BE2C (cell line): ENCODE measurements around the gene ROBO3.

ENCODE experiments used
- DNase-seq: peaks from one replicate; pipeline ENCODE4 v3.0.0-alpha.2; 2020
- H3K27me3 ChIP-seq: fragments of 250-450 bp; sonication (Bioruptor Pico); 2 replicates; pipeline ENCODE4 v1.5.1; 2020; ENCODE audit warnings: mild to moderate bottlenecking
- H3K36me3 ChIP-seq: fragments of 250-450 bp; sonication (Bioruptor Pico); 2 replicates; pipeline ENCODE4 v1.5.1; 2020; ENCODE audit warnings: mild to moderate bottlenecking
- H3K4me1 ChIP-seq: fragments of 250-450 bp; sonication (Bioruptor Pico); 2 replicates; pipeline ENCODE4 v1.5.1; 2020
- H3K4me3 ChIP-seq: 2 replicates; pipeline ENCODE4 v1.5.1; 2011; ENCODE audit warnings: low read depth, low read length
- H3K9me3 ChIP-seq: fragments of 250-450 bp; sonication (Bioruptor Pico); 2 replicates; pipeline ENCODE4 v1.5.1; 2020
- TF ChIP-seq, protein P1 (sequence below): IDR thresholded peaks from 2 replicates; pipeline ENCODE4 v1.5.1; 2012; ENCODE audit warnings: mild to moderate bottlenecking, low read depth, low read length

Gene ROBO3

DNA sequence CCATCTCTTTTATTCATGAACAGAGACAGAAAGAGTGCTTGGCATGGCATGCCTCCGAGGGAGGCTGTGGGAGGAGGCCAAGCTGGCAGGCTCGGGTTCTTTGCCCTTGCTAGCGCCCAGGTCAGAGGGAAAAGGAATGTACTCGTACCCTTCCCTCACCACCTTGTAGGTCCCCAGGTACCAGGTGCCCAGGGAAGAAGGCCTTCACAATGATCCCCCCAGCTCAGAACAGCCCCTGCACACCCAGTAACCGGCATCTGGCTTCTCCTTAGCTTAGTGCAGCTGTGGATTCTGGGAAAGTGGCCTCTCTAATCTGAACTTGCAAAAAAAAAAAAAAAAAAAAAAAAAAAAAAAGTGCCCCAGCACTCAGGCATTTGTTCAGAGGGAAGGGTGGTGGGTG lies 55.1 kb downstream of the ROBO3 start:
- Histone ChIP-seq H3K4me1 (no peaks in the 10 kb centered on the region), H3K9me3 (no peaks in the 10 kb centered on the region; the same call in 1 of the 2 replicates), H3K36me3 (no peaks in the 10 kb centered on the region), H3K27me3 (peaks cover 13% of the 10 kb centered on the region), H3K4me3 (peak overlapping the region; percentile 31)
- TF ChIP-seq, protein P1, sequence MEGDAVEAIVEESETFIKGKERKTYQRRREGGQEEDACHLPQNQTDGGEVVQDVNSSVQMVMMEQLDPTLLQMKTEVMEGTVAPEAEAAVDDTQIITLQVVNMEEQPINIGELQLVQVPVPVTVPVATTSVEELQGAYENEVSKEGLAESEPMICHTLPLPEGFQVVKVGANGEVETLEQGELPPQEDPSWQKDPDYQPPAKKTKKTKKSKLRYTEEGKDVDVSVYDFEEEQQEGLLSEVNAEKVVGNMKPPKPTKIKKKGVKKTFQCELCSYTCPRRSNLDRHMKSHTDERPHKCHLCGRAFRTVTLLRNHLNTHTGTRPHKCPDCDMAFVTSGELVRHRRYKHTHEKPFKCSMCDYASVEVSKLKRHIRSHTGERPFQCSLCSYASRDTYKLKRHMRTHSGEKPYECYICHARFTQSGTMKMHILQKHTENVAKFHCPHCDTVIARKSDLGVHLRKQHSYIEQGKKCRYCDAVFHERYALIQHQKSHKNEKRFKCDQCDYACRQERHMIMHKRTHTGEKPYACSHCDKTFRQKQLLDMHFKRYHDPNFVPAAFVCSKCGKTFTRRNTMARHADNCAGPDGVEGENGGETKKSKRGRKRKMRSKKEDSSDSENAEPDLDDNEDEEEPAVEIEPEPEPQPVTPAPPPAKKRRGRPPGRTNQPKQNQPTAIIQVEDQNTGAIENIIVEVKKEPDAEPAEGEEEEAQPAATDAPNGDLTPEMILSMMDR = no peak
- no peak for DNase-seq

DNA sequence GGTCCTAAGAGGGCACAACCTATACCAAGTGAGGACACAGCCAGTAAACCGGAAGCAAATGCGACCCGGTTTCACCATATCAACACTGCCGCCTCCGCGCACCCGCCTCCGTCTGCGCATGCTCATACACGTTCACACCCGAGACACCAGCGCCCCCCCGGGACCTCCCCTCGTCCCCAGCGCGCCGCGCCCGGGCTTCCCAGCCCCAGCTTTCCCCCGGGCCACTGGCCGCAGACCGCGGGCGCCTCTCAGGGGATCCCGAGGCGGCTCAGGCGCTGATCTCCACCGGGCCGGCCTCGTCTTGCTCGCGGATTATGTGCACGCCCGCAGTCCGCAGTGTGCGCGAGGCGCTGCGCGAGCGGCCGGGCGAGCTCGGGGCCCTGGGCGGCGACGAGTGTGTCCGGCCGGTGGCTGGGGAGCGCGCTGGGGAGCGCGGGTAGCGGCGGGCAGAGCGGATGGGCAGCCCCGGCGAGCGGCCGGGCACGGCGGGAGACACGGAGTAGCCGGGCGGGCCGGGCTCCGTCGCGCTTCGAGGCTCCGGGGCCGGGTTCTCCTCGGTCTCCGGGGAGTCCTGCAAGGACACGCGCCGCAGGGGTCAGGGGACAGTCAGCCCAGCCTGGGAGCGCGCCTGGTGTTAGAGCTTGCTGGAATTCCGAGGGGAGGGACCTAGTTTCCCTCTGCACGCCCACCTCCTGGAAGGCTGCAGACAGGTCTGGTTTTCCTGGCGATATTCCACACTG lies 55.8 kb downstream of the ROBO3 start:
- H3K27me3 ChIP-seq = peaks cover 13% of the 10 kb centered on the region
- H3K4me1 ChIP-seq = no peaks in the 10 kb centered on the region
- no peaks in the 10 kb centered on the region; the same call in 1 of the 2 replicates for H3K9me3 ChIP-seq
- H3K4me3 ChIP-seq = peak overlapping the region; percentile 31
- TF ChIP-seq, protein P1 = no peak
- H3K36me3 ChIP-seq = no peaks in the 10 kb centered on the region
- DNase-seq = peak; percentile 76

DNA sequence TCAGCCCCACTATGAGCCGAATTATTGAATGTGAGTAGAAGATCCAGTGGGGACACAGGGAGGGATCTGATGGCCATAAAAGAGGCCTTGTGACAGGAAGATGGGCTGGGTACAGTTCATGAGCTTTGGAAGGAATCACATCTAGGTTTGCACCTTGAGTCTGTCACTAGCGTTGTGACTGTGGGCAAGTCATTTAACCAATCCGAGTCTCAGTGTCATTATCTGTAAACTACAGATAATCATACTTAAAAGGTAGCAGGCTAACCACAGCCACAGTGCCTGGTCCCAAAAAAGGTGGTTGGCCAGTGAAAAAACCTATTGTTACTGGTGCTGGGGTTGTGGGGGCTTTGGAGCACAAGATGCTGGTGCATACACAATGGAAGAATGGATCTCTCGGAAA lies 57.6 kb downstream of the ROBO3 start:
- TF ChIP-seq, protein P1 = no peak
- Histone ChIP-seq H3K9me3 (no peaks in the 10 kb centered on the region; the same call in 1 of the 2 replicates), H3K4me3 (no peak overlapping the region), H3K36me3 (no peaks in the 10 kb centered on the region), H3K27me3 (peaks cover 13% of the 10 kb centered on the region), H3K4me1 (no peaks in the 10 kb centered on the region)
- DNase-seq = no peak

DNA sequence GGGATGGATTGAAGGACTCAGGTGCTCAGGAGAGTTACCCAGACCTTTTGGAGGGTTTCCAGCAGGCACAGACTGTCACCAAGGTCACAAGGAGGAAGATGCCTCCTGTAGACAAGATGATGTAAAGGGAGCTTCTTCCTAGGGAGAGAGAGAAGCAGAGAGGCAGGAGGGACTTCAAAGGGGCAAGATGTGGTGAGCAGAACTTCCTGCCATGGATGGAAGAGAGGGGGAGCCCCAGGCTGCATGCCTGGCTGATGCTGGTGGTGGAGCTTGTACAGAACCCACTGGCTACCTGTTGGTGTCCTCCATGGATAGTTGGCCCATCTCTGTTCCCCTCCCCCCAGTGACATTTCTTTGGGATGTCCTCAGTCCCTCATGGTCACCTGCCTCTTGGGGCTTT lies 58.1 kb downstream of the ROBO3 start:
- H3K27me3 ChIP-seq = peaks cover 13% of the 10 kb centered on the region

DNA sequence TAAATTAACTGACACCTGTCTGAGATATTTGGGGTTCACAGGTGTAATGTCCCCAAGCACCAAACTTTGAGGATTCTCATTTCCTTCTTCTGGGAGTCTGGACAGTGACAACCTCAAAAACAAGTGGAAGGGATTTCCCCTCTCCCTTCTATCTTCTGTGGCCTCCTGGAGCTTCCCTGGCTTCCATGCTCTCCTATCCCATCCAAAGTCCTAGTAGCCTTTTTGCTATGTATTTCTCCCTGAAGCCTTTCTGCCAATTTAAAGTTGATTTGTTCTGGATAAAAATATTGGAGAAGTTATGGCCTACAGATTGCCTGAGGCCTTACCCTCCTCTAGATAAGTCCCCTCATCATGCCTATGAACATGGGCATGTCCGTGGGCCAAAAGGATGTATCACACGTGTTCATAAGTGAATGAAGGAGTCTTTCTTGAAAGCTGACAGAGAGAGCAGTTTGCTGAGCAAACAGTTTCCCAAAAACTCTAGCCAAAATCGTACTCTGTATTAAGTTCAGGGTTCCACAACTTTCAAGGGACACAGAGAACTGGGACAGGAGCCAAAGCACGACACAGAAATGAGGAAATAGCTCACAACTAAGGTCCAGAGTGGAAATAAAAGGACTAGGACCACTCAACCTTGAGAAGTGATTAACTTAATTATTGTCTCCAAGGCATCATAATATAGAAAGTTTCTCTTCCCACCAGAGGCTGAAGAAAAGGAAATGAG lies 63.9 kb downstream of the ROBO3 start:
- H3K4me1 ChIP-seq = no peaks in the 10 kb centered on the region
- TF ChIP-seq, protein P1 = no peak
- no peak overlapping the region for H3K4me3 ChIP-seq

More for the DNA sequence above, 58.1 kb downstream of the ROBO3 start:
- H3K36me3 ChIP-seq = no peaks in the 10 kb centered on the region
- no peaks in the 10 kb centered on the region; the same call in 1 of the 2 replicates for H3K9me3 ChIP-seq
- no peak for DNase-seq
- H3K4me3 ChIP-seq = no peak overlapping the region
- no peaks in the 10 kb centered on the region for H3K4me1 ChIP-seq
- TF ChIP-seq, protein P1 = no peak

DNA sequence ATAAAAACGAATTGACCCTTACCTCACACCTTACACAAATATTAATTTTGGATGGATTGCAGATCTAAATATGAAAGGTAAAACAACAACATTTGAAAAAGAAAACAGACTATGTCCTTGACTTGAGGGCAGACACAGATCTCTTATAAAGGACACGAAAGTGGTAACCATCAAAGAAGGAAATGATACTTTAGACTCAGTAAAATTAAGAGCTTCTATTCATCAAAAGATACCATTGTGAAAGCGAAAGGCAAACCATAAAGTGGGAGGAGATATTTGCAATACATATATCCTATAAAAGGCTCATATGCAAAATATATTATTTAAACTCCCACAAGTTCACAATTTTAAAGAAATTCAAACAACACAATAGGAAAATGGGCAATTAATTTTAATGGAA lies 65.6 kb downstream of the ROBO3 start:
- Histone ChIP-seq H3K4me3 (no peak overlapping the region), H3K9me3 (no peaks in the 10 kb centered on the region), H3K36me3 (no peaks in the 10 kb centered on the region), H3K4me1 (no peaks in the 10 kb centered on the region), H3K27me3 (peaks cover 18% of the 10 kb centered on the region)
- DNase-seq = no peak
- TF ChIP-seq, protein P1 = no peak

More for the DNA sequence above, 63.9 kb downstream of the ROBO3 start:
- Histone ChIP-seq H3K27me3 (peaks cover 3% of the 10 kb centered on the region), H3K9me3 (no peaks in the 10 kb centered on the region), H3K36me3 (no peaks in the 10 kb centered on the region)
- no peak for DNase-seq
